Ureter (tissue), 1 donor: Measurements from ENCODE around the gene LONRF2. TPM values are rescaled to one million over a fixed set of nuclear protein-coding genes. Genes with fewer than 3 reads are reported as not detected.

Experiments
- DNase-seq: peaks from one replicate; pipeline ENCODE4 v3.0.0-alpha.2; 2020; ENCODE audit warnings: low spot score
- total RNA-seq: library from RNA; stranded (reverse); gene quantifications from one replicate; pipeline ENCODE4 v1.2.4, GENCODE V29; 2023
- donor health status: DM: yes; HTN: yes; CAD: no.

LONRF2 gene
- total RNA-seq, 1 donor from 2014 or later: 3.6 TPM

GRCh38 chr2:100276716-100277115 is 45.6 kb downstream of the LONRF2 start:
- peak; percentile 28 for DNase-seq

- peak; percentile 8 for DNase-seq
These were observed 47.1 kb downstream of the LONRF2 start for GRCh38 chr2:100275200-100275589.

GRCh38 chr2:100274566-100275199 is 47.6 kb downstream of the LONRF2 start:
- DNase-seq: peak; percentile 15

GRCh38 chr2:100274076-100274475 is 48.2 kb downstream of the LONRF2 start:
- no peak for DNase-seq

- DNase-seq: no peak
These were observed 48.9 kb downstream of the LONRF2 start for GRCh38 chr2:100273387-100273786.

GRCh38 chr2:100272841-100273329 is 49.4 kb downstream of the LONRF2 start:
- DNase-seq: no peak

- no peak for DNase-seq
These were observed 51.1 kb downstream of the LONRF2 start for GRCh38 chr2:100271210-100271609.

GRCh38 chr2:100270381-100271146 is 51.7 kb downstream of the LONRF2 start:
- no peak for DNase-seq

GRCh38 chr2:100269889-100270288 is 52.4 kb downstream of the LONRF2 start:
- no peak for DNase-seq

GRCh38 chr2:100268986-100269385 is 53.3 kb downstream of the LONRF2 start:
- DNase-seq: no peak

- no peak for DNase-seq
These were observed 54.5 kb downstream of the LONRF2 start for GRCh38 chr2:100267751-100268150.

GRCh38 chr2:100266126-100266525 is 56.2 kb downstream of the LONRF2 start:
- no peak for DNase-seq

- DNase-seq: no peak
These were observed 57.1 kb downstream of the LONRF2 start for GRCh38 chr2:100265226-100265625.

- DNase-seq: no peak
These were observed 57.6 kb downstream of the LONRF2 start for GRCh38 chr2:100264651-100265050.

GRCh38 chr2:100264121-100264520 is 58.2 kb downstream of the LONRF2 start:
- no peak for DNase-seq

GRCh38 chr2:100262555-100263320 is 59.6 kb downstream of the LONRF2 start:
- DNase-seq: peak; percentile 76

- no peak for DNase-seq
These were observed 60.3 kb downstream of the LONRF2 start for GRCh38 chr2:100262046-100262445.

- DNase-seq: peak; percentile 78
These were observed 61.3 kb downstream of the LONRF2 start for GRCh38 chr2:100260712-100261620.

GRCh38 chr2:100259106-100259505 is 63.2 kb downstream of the LONRF2 start:
- DNase-seq: no peak

GRCh38 chr2:100257939-100258338 is 64.4 kb downstream of the LONRF2 start:
- DNase-seq: no peak

GRCh38 chr2:100256849-100257248 is 65.5 kb downstream of the LONRF2 start:
- no peak for DNase-seq
